ENCODE measurements around the gene FOXI1.

GRCh38 chr5:170141636-170142035 lies 35.9 kb downstream of the FOXI1 start:
- TF ChIP-seq RBAK (tag by site-specific recombination; IDR thresholded peaks at IDR 0.05) = no peak
- no peak for TF ChIP-seq PBX3 (CRISPR knock-in tag; IDR thresholded peaks at IDR 0.05)
- TF ChIP-seq ZFP3 (tag by site-specific recombination; IDR thresholded peaks at IDR 0.05; ENCODE audit: low read depth) = no peak

Data from HEK293 (cell line).